Endothelial cell of umbilical vein (primary cell): ENCODE results near the gene ADIPOR2. TPM values are rescaled to one million over a fixed set of nuclear protein-coding genes. Genes with fewer than 3 reads are reported as not detected.
A peak's percentile ranks its signal among the peaks of the same experiment; 100 is the strongest.

Experiments
- BruUV-seq: library from RNA; stranded (reverse); fragments of 400-500 nt; replicated peaks from 2 replicates; lab custom pipeline; 2021; lab: Mats Ljungman, UMichigan
- CTCF ChIA-PET: fragments of 300-600, 350-600 bp; sonication (Branson Sonifier 250); formaldehyde crosslinking; loops from one replicate; lab custom pipeline; 2021; ENCODE audit warnings: antibody characterized with exemption, inconsistent platforms; lab: Charles Lee
- POLR2A ChIA-PET: fragments of 300-600, 350-600 bp; sonication (Branson Sonifier 250); formaldehyde crosslinking; loops from one replicate; lab custom pipeline; 2021; ENCODE audit warnings: antibody characterized with exemption, inconsistent platforms; lab: Charles Lee
- DNase-seq: peaks from one replicate; pipeline ENCODE4 v3.0.0-alpha.2; 2011; ENCODE audit warnings: low read depth, low spot score
- FAIRE-seq: peaks from 2 replicates; lab custom pipeline; 2011; peaks lifted over from hg19 to GRCh38; lab: Jason Lieb, UNC
- H2AFZ ChIP-seq: 2 replicates; pipeline ENCODE4 v1.6.0; 2012; ENCODE audit warnings: low read depth, low read length, control low read depth, inconsistent platforms
- H3K27ac ChIP-seq: 2 replicates; pipeline ENCODE4 v1.5.1; 2011; ENCODE audit warnings: low read depth, mild to moderate bottlenecking, control low read depth, low read length, moderate library complexity; ENCODE audit not compliant: insufficient read depth
- H3K27me3 ChIP-seq, 2 experiments: 2 replicates each; pipeline versions ENCODE4 v1.6.0 to v1.6.1; 2011; ENCODE audit warnings: low read length in 2 of 2, mixed read lengths in 1 of 2; ENCODE audit not compliant: control insufficient read depth in 2 of 2, insufficient read depth in 2 of 2
- H3K36me3 ChIP-seq, 2 experiments: 2 replicates in 1 of 2; 3 replicates in 1 of 2; pipeline ENCODE4 v1.5.1; 2011; ENCODE audit warnings: low read length in 2 of 2, mild to moderate bottlenecking in 1 of 2, moderate library complexity in 1 of 2; ENCODE audit not compliant: control insufficient read depth in 2 of 2, insufficient read depth in 2 of 2; ENCODE audit errors: extremely low read depth in 1 of 2
- H3K4me1 ChIP-seq: 3 replicates; pipeline ENCODE4 v1.5.1; 2011; ENCODE audit warnings: mild to moderate bottlenecking, low read length; ENCODE audit not compliant: control insufficient read depth, insufficient read depth; ENCODE audit errors: extremely low read depth
- H3K4me2 ChIP-seq: 2 replicates; pipeline ENCODE4 v1.6.1; 2011; ENCODE audit warnings: low read length, control low read depth, mixed read lengths; ENCODE audit not compliant: insufficient read depth
- H3K4me3 ChIP-seq, 3 experiments: fragments of 200-600 bp in 1 of 3; sonication (generic), shearing (Covaris generic) in 1 of 3; replicated peaks in 1 of 3; 2 replicates each; pipeline ENCODE4 v1.5.1; 2011 to 2016; ENCODE audit warnings: control low read depth in 3 of 3, low read length in 3 of 3, mild to moderate bottlenecking in 2 of 3, inconsistent platforms in 1 of 3, low read depth in 1 of 3, moderate library complexity in 1 of 3; ENCODE audit not compliant: insufficient read depth in 1 of 3
- H3K79me2 ChIP-seq: 2 replicates; pipeline ENCODE4 v1.6.0; 2012; ENCODE audit warnings: low read length, inconsistent platforms; ENCODE audit not compliant: control insufficient read depth, insufficient read depth
- H3K9ac ChIP-seq: replicated peaks from 2 replicates; pipeline ENCODE3; 2011; ENCODE audit warnings: low read length, control low read depth; ENCODE audit not compliant: insufficient read depth; ENCODE audit errors: extremely low read depth
- H3K9me1 ChIP-seq: replicated peaks from 3 replicates; pipeline ENCODE4 v1.6.0; 2011; ENCODE audit warnings: mild to moderate bottlenecking, low read length; ENCODE audit not compliant: control insufficient read depth, insufficient read depth; ENCODE audit errors: extremely low read depth
- H3K9me3 ChIP-seq: replicated peaks from 2 replicates; pipeline ENCODE4 v1.5.1; 2012; ENCODE audit warnings: low read length, inconsistent platforms; ENCODE audit not compliant: control insufficient read depth, insufficient read depth
- H4K20me1 ChIP-seq: replicated peaks from 2 replicates; pipeline ENCODE3; 2011; ENCODE audit warnings: mild to moderate bottlenecking, low read length; ENCODE audit not compliant: control insufficient read depth, insufficient read depth; ENCODE audit errors: extremely low read depth
- CTCF ChIP-seq, 2 donors: IDR thresholded peaks; 1 replicate in 1 of 2; 2 replicates in 1 of 2; pipeline ENCODE4 v1.5.1; 2011; ENCODE audit warnings: low read length in 2 of 2, mild to moderate bottlenecking in 2 of 2, moderate library complexity in 2 of 2, control low read depth in 1 of 2, inconsistent platforms in 1 of 2, low read depth in 1 of 2; ENCODE audit not compliant: insufficient read depth in 1 of 2; ENCODE audit errors: extremely low read depth in 1 of 2
- EZH2 ChIP-seq: IDR thresholded peaks from 2 replicates; pipeline ENCODE4 v1.6.1; 2012; ENCODE audit warnings: borderline replicate concordance, low read depth, mild to moderate bottlenecking, moderate library complexity, low read length, inconsistent platforms; ENCODE audit not compliant: severe bottlenecking
- FOS ChIP-seq: IDR thresholded peaks from 2 replicates; pipeline ENCODE4 v1.6.1; 2011; ENCODE audit warnings: mild to moderate bottlenecking, low read length, moderate library complexity, borderline replicate concordance; ENCODE audit not compliant: insufficient read depth
- GATA2 ChIP-seq: IDR thresholded peaks from 2 replicates; pipeline ENCODE4 v1.7.0; 2011; ENCODE audit warnings: low read depth, mild to moderate bottlenecking, moderate library complexity, mixed read lengths, low read length; ENCODE audit not compliant: insufficient read length, insufficient read depth
- JUN ChIP-seq: IDR thresholded peaks from 2 replicates; pipeline ENCODE4 v1.6.1; 2011; ENCODE audit warnings: borderline replicate concordance, low read depth; ENCODE audit not compliant: insufficient read length, insufficient read depth
- MAX ChIP-seq: IDR thresholded peaks from 2 replicates; pipeline ENCODE4 v1.6.1; 2011; ENCODE audit not compliant: insufficient read depth, insufficient read length
- MYC ChIP-seq: IDR thresholded peaks from one replicate; pipeline ENCODE4 v1.6.1; 2011; ENCODE audit warnings: mild to moderate bottlenecking, low read depth, low read length
- POLR2A ChIP-seq: IDR thresholded peaks from 2 replicates; pipeline ENCODE4 v1.6.1; 2012; ENCODE audit warnings: low read depth, mild to moderate bottlenecking, control low read depth, low read length
- POLR2AphosphoS5 ChIP-seq: IDR thresholded peaks from 2 replicates; pipeline ENCODE4 v1.6.1; 2012; ENCODE audit warnings: low read depth, mild to moderate bottlenecking, control low read depth, low read length, moderate library complexity; ENCODE audit not compliant: insufficient read depth
- dilution Hi-C: fragments of 300-500 bp; cut with MboI; formaldehyde crosslinking; loops from one replicate; pipeline ENCODE4 v1.15.0; 2019; ENCODE audit warnings: low sequenced_read_pairs; ENCODE audit not compliant: extremely low pct_ligation_motif_present
- intact Hi-C: fragments of 100-400 bp; cut with micrococcal nuclease; formaldehyde crosslinking; loops from one replicate; pipeline ENCODE4 v1.10.0; 2022
- polyA plus RNA-seq, 4 experiments: library from polyadenylated mRNA; depleted of rRNA in 3 of 4; stranded (reverse) in 3 of 4; unstranded in 1 of 4; fragments of >200 nt; gene quantifications; 2 replicates each; pipeline versions ENCODE4 v1.2.1 to v1.2.3, GENCODE V29; 2011 to 2012; ENCODE audit warnings: missing spikeins in 1 of 4
- total RNA-seq: library from RNA; stranded (reverse); gene quantifications from 2 replicates; pipeline ENCODE4 v1.2.3, GENCODE V29; 2021

The ADIPOR2 gene
- total and polyA plus RNA-seq, 2 donors (not counting 3 experiments of a cell fraction or from before 2014, with no cell fraction given): 22.5 to 57.3 TPM

- H3K4me3 ChIP-seq: peak overlapping the region; percentile 32 to 62 (median 35)
- intact Hi-C loops (loop anchor here (1.0 to 2.0 kb wide), 4 partner anchors 144 to 787 kb away; partner anchors contain the start of gene DCP1B), dilution Hi-C loops (no loop called here)
- TF ChIP-seq MYC: no peak
- no peaks in the 10 kb centered on the region for H4K20me1 ChIP-seq
- CTCF ChIA-PET: interaction anchor here (1.0 to 8.1 kb wide), 6 partner anchors 12 to 162 kb away, joined by 3 to 226 read pairs (median 8); no protein-coding TSS in a partner anchor
- POLR2A ChIA-PET: no interaction called here
- H2AFZ ChIP-seq: peak overlapping the region; percentile 90
- no peaks in the 10 kb centered on the region for H3K9me3 ChIP-seq
- no peaks in the 10 kb centered on the region for H3K9me1 ChIP-seq
- no TSS peak for BruUV-seq
- no peak for FAIRE-seq
- peaks cover 12% of the 10 kb centered on the region for H3K4me1 ChIP-seq
- H3K4me2 ChIP-seq: peak overlapping the region; percentile 86
- no peaks in the 10 kb centered on the region for H3K79me2 ChIP-seq
- DNase-seq: peak; percentile 11
- no peak overlapping the region for H3K9ac ChIP-seq
- H3K36me3 ChIP-seq: no peaks in the 10 kb centered on the region
- H3K27me3 ChIP-seq: no peaks in the 10 kb centered on the region
- no peak overlapping the region for H3K27ac ChIP-seq
These were observed 105.7 kb downstream of the ADIPOR2 start for GRCh38 chr12:1796515-1797010.

- H3K4me1 ChIP-seq: peaks cover 12% of the 10 kb centered on the region
- no peak for FAIRE-seq
- H3K36me3 ChIP-seq: no peaks in the 10 kb centered on the region
- no peaks in the 10 kb centered on the region for H3K79me2 ChIP-seq
- H3K4me3 ChIP-seq: peak overlapping the region in 2 of 3 experiments; percentile 35 to 62
- dilution Hi-C loops (no loop called here), intact Hi-C loops (loop anchor here (2.0 kb wide), 1 partner anchor 238 kb away; no protein-coding TSS in a partner anchor)
- no TSS peak for BruUV-seq
- H3K27ac ChIP-seq: no peak overlapping the region
- TF ChIP-seq POLR2AphosphoS5 (no peak), JUN (no peak), MAX (no peak), POLR2A (no peak), MYC (no peak), GATA2 (no peak), CTCF (IDR thresholded peaks at IDR 0.05; ENCODE audit: extremely low read depth in 1 of 2, insufficient read depth in 1 of 2, low read depth in 1 of 2, low read length in 2 of 2) (no peak), EZH2 (no peak), FOS (no peak)
- CTCF ChIA-PET: interaction anchor here (1.7 to 8.1 kb wide), 3 partner anchors 142 to 162 kb away, joined by 11 to 226 read pairs (median 87); no protein-coding TSS in a partner anchor
- no peaks in the 10 kb centered on the region for H4K20me1 ChIP-seq
- peak overlapping the region; percentile 86 for H3K4me2 ChIP-seq
- H2AFZ ChIP-seq: peak overlapping the region; percentile 90
- no peaks in the 10 kb centered on the region for H3K27me3 ChIP-seq
- DNase-seq: no peak
- H3K9ac ChIP-seq: no peak overlapping the region
- H3K9me3 ChIP-seq: no peaks in the 10 kb centered on the region
- POLR2A ChIA-PET: no interaction called here
- no peaks in the 10 kb centered on the region for H3K9me1 ChIP-seq
These were observed 106.4 kb downstream of the ADIPOR2 start for GRCh38 chr12:1797011-1797901.
